ENCODE results near the gene RIMBP2.

Gene RIMBP2

DNA sequence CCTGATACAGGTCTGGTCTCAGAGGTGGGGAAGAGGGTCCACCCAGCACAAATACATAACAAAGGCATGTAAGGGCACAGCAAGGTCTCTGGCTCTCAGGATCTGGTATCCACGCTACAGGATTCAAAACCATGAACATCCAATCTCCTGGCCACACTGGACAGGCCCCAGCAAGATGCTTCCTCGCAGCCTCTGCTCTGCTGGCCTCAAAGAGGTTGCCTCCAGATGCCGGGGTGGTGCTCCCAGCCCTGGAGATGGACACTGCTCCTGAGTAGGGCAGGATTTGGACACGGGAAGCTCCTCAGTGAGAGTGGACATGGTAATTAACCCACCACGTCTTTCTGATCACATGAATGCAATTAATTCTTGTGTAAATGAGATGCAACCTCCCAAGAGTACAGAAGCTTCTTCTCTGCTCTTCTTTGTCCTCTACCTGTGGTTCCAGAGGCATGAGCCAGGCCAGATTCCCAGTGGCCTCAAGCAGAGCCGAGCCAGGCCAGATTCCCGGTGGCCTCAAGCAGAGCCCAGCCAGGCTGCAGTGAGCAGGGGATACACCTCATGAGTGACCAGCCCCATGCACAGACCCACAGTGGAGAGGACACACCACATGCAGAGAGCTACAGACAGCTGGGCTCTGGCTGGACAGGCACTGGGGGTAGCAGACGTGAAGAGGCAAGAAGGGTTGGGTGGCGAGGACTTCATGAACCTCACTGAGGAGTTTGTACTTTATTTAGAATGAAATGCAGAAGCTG is 192.1 kb downstream of the RIMBP2 start:
- DNase-seq (ENCODE audit: extremely low spot score, insufficient read length, low read depth) (no peak), FAIRE-seq (no peak)

DNA sequence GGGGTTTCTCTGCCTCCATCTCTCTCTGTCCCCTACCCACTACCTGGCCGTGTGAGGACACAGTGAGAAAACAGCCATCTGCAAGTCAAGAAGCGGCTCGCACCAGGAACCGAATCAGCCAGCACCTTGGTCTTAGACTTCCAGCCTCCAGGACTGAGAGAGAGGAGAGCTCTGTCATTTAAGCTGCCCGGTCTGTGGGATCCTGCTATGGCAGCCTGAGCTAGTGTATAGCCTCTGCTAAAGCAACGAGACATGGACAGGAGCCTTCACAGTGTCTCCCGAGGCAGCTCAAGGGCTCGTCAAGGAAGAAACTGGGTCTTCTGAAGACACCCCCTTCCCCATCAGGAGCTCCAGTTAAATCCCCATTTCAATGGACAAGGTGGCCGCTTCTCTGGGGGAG is 192.9 kb downstream of the RIMBP2 start:
- DNase-seq (ENCODE audit: extremely low spot score, insufficient read length, low read depth) (no peak), FAIRE-seq (no peak)

DNA sequence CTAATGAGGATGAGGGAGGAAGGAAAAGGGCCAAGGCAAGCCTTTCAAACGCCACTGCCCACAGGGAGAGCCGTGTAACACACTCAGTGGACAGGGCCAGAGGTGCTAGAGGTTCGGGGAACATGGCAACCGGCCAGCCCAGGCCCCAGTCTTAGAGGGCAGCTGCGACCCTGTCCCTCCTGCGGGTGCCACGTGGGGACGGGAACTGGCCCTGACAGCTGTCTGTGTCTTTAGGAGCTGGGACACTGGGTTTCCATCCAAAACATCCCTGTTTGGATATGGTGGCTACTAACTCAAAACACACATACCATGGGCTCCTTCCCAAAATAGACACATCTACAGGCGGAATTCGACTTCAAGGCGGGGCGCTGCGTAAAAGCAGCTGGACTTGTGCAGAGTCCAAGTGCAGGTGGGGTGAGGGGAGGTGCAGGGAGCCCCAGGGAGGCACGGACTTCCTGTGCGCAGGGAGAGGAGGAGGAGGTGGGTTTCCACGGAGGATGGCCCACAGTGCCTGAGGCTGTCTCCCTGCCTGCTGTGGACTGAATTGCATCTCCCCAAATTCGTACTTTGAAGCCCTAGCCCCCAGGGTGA is 193.8 kb downstream of the RIMBP2 start:
- no peak for FAIRE-seq
- no peak for DNase-seq (ENCODE audit: extremely low spot score, insufficient read length, low read depth)

DNA sequence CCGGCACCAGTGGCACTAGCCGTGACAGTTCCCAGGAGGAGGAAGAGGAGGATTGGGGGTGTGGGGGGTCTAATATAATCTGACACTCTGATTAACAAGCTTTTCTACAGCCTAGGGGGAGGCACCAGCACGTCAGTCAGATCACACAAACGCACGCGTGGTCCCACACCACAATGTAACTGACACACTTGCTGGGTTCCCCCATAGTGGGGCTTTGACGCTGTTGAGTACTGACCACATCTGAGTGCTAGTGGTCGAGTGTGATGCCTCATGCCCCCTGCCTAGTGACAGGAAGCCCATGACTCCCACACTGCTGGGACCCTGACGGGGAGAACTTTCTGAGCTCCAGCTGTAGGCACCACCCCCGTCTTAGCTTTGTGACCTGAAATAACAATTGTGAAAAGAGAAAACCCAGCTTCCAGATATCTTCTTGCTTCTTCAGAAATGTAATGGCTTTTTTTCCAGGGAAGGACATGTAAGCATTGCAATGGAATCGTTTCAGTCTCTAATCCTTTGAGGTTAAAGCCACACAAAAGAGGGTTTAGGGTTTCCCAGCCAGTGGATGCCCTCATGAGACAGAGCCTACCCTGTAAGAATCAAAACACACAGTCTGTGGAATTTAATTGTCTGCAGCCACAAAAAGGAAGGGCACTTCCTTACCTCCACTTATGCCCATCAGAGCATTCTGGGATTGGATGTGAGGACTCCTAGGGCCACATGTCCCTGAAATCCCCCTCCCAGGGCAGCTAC is 194.5 kb downstream of the RIMBP2 start:
- no peak for FAIRE-seq
- DNase-seq (ENCODE audit: extremely low spot score, insufficient read length, low read depth) = no peak

DNA sequence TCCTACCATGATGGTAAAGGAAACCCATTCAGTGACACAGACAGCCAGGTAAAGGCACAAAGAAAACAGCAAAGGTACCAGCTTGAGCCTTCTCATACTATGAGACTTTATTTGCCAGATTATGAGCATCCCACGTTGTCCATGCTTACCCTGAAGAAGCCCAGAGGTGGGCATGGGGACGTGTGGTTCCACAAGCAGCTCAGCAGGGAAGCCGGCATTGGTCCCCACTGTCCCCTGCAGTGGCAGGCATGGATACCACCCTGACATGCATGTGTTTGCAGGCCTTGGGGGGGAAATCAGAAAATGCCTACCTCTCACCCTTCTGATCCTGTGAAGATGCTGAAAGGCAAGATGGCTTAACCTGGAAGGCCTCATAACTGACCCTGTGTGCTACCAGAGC is 195.3 kb downstream of the RIMBP2 start:
- FAIRE-seq (no peak), DNase-seq (ENCODE audit: extremely low spot score, insufficient read length, low read depth) (no peak)

DNA sequence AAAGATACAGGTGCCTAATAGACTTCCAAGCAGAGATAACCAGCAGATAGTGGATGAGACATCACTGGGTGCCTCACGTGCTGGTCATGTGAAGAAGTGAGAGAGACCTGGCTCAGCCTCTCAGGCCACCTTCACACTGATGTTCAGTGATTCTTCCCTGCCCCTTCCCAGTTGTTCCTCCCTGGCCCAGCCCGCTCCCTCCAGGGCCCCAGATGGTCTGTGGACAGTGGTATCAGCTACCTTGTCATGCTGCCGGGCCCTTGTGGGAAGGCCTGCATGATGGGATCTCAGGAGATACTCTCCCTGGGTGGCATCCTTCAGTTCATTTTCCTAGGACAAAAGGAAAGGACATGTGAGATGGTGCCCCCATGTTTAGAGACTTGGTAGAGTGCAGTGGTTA is 198.5 kb downstream of the RIMBP2 start:
- no peak for FAIRE-seq
- DNase-seq (ENCODE audit: extremely low spot score, insufficient read length, low read depth) = no peak

DNA sequence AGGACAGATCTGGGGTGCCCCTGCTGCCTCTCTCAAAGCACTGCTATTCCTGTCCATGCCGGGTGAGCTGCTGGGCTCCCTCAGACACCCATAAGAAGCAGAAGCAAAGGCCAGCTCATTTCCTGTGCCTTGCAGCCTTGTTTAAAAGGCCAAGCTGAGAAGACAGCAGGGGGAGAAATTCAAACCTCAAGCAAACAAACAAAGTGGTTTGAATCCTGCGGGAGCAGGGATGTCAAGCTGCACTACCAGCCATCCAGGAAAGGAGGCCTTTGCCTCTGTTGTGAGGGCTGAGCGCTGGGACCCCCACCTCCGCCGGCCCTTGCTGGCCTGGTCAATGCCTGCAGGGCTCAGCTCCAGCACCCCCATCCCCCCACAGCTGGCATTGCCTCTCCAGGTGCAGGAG is 201.9 kb downstream of the RIMBP2 start:
- DNase-seq (ENCODE audit: extremely low spot score, insufficient read length, low read depth) = no peak
- FAIRE-seq = no peak

DNA sequence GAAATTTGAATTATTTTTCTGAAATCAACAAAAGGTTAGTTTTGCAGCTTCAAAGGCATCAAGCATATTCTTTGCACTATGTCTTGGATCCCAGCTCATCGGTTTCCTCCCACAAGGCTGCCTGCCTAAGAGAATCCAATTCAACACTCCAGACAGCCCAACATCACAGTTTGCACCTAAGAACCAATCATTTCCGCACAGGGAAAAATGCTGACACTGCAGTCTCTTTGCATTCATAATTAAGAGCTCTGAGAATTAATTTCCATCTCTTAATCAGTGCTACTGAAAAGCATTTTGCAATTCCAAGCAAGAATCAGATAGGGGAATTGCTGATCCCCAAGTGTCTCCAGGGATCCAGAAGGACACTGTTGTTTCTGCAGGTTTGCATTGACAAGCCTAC is 202.5 kb downstream of the RIMBP2 start:
- FAIRE-seq (no peak), DNase-seq (ENCODE audit: extremely low spot score, insufficient read length, low read depth) (no peak)

DNA sequence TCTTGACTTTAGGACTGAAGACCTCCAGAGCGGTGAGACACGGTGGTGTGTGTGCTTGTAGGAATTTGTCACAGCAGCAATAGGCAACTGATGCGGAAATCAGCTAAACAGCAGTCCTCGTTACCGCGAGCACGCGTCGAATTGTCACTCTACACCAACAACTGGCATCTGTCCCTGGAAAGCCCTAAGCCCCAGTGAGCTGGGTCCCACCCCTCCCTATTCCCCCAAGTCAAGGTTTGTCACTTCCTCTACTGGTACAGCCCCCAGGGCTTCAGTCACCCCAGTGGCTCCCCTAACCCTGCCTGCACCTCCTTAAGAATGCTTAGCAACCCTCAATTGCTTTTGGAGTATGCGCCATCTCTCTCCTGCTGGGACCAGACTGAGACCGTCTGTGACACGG is 204.8 kb downstream of the RIMBP2 start:
- no peak for DNase-seq (ENCODE audit: extremely low spot score, insufficient read length, low read depth)
- no peak for FAIRE-seq

DNA sequence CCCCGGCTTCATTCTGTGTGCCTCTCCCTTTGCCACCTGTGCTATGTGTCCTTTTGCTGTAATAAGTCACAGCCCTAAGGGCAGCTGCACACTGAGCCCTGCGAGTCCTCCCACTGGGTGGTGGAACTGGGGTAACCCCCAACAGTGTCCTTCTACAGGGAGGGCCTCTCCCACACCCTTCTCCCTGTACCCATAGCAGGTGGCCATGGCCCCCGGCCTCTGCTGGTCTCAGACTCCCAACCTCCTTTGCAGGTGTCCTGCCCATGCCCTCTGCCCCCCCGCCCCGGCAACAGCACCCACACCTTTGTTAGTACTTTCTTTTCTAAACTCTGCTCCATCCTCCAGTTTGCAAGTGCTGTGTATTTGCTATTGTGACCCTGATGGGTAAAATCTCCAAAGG is 206.6 kb downstream of the RIMBP2 start:
- FAIRE-seq (no peak), DNase-seq (ENCODE audit: extremely low spot score, insufficient read length, low read depth) (no peak)

DNA sequence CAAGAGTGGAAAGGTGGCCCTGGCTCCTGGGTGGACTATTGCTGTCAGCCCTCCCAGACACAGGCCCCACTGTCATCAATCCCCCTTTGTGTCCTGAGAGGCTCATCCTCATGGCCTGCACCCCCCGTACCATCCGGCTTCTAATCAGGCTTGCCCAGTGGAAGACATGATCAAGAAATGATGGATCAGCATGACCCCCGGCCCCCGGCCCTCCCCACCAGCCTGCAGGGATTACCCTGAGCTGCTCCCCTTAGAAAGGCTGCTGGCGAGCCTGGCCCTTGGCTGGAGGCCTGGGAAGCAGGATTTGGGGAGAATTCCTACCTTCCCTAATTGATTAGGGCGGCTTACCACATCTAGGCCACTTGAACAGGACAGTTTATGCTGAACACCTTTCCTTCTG is 207.3 kb downstream of the RIMBP2 start:
- no peak for DNase-seq (ENCODE audit: extremely low spot score, insufficient read length, low read depth)
- FAIRE-seq = no peak

DNA sequence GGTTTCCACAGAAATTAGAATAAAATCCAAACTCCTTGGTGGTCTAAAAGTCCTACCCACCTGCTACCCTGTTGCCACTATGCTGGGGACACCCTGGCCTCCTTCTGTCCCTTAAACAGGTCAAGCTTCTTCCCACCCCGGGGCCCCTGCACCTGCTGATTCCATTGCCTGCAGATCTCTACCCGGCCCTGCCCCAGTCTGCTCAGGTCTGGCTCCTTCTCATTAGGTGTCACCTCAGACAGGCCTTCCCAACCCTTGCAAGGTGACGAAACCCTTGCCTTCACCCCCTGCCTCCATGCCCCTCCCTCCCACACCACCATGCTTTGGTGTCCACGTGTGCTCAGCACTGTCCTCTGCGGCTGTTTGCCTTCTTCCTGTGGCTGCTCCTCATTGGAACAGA is 207.8 kb downstream of the RIMBP2 start:
- FAIRE-seq (no peak), DNase-seq (ENCODE audit: extremely low spot score, insufficient read length, low read depth) (no peak)

DNA sequence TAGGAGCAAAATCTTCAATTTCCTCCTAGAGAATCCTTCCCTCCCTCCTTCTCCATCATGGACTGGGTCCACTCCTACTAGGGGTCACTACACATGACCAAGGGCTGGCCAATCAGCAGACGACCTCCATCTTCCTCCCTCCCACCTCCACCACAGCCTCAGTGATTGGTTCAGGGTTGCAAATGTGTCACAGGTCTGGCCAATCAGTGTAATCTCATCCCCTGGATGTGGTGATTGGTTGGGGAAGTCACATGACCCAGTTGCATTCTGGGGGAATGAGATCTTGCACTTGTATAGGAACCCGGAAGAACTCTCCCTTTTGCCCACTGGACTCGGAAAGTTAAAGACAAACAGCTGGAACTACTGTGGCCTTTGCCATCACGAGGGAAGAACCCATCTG is 209.3 kb downstream of the RIMBP2 start:
- no peak for DNase-seq (ENCODE audit: extremely low spot score, insufficient read length, low read depth)
- FAIRE-seq = no peak

DNA sequence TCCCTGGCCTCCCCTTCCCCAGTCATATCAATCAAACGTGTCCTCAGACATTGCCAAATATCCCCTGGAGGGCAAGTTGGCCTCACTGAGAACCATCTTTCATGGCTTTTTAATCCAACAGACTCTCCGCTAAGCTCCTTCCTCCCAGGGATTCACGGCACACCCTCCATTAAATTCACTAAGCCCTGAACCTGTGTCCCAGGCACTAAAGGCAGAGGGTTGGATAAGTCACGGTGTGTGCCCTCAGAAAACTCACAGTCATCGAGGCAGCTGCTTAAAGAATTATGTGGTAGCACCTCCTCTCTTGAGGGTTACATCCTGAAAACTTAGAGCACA is 211.3 kb downstream of the RIMBP2 start:
- no peak for FAIRE-seq
- no peak for DNase-seq (ENCODE audit: extremely low spot score, insufficient read length, low read depth)

DNA sequence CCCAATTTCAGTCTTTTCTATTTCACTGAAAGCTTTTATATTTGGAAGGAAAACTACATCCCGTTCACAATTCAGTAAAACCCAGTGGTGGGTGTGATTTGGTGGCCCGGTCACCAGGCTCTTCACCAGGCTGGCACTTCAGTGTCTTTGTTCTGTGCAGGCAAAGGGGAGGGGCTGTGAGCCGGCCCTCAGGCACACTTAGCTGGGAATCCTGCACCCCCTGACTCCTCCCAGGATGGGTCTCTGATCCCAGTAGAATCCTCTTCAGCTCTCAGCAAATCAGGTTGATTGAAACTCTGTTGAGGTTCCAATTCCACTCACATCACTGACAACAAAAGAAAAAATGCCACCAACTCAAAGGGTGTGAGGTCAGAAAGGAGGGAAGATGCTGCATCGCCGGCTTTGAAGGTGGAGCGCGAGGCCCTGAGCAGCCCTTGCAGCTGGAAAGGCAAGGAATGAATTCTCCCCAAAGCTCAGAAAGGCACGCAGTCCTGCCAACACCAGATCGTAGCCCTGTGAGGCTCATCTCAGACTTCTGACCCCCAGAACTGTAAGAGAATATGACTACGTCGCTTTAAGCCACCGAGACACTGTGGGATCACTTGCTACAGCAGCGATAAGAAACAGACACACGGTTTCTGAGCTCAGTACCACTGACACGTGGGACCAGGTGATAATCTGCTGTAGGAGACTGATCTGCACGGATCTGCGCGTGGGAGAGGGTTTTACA is 211.8 kb downstream of the RIMBP2 start:
- DNase-seq (ENCODE audit: extremely low spot score, insufficient read length, low read depth) (no peak), FAIRE-seq (no peak)

DNA sequence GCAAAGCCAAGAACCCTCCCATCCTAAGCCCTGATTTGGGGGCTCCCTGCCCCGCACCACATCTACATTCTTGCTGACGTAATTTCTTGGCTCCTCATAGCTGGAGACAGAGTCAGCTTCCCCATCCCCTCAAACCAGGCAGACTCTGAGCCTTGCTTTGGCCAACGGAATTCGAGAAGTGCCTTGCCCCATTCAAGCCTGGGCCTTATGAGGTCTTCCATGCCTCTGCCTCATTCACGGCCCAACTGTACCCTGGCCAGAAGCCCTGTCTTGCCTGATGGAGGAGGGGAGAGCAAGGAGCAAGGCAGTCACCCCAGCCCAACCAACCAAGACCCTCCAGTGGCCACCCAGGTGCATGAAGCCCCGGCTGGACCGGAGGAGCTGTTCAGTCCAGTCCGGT is 214.3 kb downstream of the RIMBP2 start:
- DNase-seq (ENCODE audit: extremely low spot score, insufficient read length, low read depth) = no peak
- FAIRE-seq = no peak

DNA sequence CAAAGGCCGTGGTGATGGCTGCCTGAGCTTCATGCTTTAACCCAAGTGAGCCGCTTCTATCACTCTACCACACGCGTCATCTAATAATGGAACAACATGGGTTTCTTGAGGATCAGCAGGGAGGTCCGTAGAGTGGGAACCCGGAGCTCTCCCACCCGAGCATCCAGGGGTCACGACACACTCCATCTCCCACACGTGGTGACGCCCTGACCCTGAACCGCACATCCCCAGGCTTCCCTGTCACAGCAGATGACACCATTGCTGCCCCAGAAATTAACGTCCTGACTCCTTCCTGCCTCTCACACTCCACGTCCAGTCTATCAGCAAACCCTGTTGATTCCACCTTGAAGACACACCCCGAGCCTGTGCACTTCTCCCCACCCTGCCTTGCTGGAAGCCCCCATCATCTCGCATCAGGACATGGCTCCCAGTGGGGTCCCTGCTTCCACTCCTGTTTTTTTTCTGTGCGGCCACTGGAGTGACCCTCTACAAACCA is 215.2 kb downstream of the RIMBP2 start:
- FAIRE-seq = no peak

DNA sequence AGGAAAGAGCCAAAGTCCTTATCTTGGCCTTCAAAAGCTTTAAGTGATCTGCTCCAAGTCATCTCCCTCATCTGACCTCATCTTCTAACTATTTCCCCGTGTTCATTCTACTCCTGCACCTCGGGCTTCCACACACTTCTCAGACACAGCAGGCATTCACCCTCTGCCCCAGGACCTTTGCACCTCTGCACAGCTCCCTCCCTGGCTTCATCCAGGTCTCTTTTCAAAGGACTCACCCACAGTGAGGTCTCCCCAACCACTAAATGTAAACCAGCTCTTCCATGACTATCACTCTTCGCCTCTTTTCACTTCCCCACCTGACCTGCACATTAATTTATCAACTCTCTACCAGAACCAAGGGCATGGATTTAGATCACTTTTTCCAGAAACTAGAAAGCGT is 216.6 kb downstream of the RIMBP2 start:
- no peak for FAIRE-seq
- DNase-seq (ENCODE audit: extremely low spot score, insufficient read length, low read depth) = no peak

More for the DNA sequence above, 215.2 kb downstream of the RIMBP2 start:
- no peak for DNase-seq (ENCODE audit: extremely low spot score, insufficient read length, low read depth)

DNA sequence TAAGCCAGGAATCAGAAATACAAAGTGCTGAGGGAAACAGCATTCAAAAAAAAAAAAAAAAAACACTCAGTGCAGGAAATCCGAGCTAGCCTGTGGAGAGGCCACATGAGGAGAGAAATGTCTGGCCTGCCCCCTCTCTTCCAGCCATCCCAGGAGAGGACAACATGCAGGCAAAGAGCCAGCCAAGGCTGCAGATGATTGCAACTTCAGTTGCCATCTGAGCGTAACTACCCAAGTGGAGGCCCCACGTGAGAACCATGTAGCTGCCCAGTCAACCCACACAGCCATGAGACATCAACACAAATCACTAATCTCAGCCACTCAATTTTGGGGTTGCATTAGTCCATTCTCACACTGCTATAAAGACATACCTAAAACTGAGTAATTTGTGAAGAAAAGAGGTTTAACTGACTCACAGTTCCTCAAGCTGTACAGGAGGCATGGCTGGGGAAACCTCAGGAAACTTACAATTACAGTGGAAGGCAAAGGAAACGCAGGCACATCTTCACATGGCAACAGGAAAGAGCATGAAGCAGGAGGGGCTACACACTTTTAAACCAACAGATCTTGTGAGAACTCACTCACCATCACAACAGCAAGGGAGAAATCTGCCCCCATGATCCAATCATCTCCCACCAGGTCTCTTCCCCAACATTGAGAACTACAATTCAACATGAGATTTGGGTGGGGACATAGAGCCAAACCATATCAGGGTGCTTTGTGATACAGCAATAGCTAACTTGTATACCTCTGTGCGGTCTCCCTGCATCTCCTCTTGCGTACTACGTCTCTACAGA is 217.3 kb downstream of the RIMBP2 start:
- DNase-seq (ENCODE audit: extremely low spot score, insufficient read length, low read depth) = no peak
- FAIRE-seq = no peak

DNA sequence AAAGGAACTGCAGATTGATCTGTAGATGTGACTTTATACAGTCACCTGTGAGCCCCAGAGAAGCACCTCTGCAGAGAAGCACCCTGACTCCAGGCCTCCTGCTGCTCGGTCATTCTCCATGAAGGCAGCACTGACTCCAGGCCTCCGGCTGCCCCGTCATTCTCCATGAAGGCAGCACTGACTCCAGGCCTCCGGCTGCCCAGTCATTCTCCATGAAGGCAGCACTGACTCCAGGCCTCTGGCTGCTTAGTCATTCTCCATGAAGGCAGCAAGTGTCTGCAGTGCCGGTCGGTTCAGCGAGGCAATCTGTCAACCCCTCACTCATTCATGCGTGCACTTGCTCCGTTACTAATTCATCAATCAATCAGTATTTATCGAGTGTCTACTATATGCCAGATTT is 218.1 kb downstream of the RIMBP2 start:
- FAIRE-seq = no peak
- no peak for DNase-seq (ENCODE audit: extremely low spot score, insufficient read length, low read depth)

All from GM18507 (cell line).